ENCODE data around the gene KCNN4. TPM values are rescaled to one million over a fixed set of nuclear protein-coding genes. Genes with fewer than 3 reads are reported as not detected.
A peak's percentile ranks its signal among the peaks of the same experiment; 100 is the strongest.

Gene KCNN4
- total RNA-seq, 1 donor: 7.2 TPM

DNA sequence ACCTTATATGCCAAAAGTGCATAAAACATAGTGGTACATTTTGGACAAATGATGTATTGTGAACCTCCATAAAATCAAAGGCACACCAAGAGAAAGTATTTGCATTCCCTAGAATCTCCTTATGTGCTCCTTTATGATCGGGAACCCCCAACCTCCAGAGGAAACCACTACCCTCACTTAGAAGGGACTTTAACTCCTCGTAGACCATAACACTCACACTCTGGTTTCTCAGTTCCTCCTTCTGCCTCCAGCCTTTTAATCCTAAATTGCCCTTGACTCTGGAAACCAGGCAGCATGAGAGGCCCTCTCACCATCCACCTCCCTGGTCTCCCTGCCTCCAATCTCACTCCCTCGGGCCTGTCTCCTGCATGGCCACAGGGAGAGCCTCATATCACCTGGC lies 9.8 kb upstream of the KCNN4 start:
- Histone ChIP-seq H2AFZ (ENCODE audit: low read length) (no peak overlapping the region), H3K9me3 (ENCODE audit: low read depth, low read length) (no peaks in the 10 kb centered on the region), H3K36me3 (ENCODE audit: insufficient read depth, low read length) (no peaks in the 10 kb centered on the region), H4K20me1 (ENCODE audit: insufficient read depth, low read length) (no peaks in the 10 kb centered on the region), H3K4me3 (ENCODE audit: insufficient read depth, low read length) (no peak overlapping the region), H3K27me3 (ENCODE audit: insufficient read depth, low read length) (peaks cover 17% of the 10 kb centered on the region), H3K4me1 (ENCODE audit: insufficient read depth, low read length) (no peaks in the 10 kb centered on the region), H3K27ac (ENCODE audit: low read depth, low read length) (no peak overlapping the region), H3K79me2 (ENCODE audit: insufficient read depth, low read length) (no peaks in the 10 kb centered on the region), H3K4me2 (ENCODE audit: insufficient read depth, low read length) (no peak overlapping the region)
- TF ChIP-seq, protein P1, sequence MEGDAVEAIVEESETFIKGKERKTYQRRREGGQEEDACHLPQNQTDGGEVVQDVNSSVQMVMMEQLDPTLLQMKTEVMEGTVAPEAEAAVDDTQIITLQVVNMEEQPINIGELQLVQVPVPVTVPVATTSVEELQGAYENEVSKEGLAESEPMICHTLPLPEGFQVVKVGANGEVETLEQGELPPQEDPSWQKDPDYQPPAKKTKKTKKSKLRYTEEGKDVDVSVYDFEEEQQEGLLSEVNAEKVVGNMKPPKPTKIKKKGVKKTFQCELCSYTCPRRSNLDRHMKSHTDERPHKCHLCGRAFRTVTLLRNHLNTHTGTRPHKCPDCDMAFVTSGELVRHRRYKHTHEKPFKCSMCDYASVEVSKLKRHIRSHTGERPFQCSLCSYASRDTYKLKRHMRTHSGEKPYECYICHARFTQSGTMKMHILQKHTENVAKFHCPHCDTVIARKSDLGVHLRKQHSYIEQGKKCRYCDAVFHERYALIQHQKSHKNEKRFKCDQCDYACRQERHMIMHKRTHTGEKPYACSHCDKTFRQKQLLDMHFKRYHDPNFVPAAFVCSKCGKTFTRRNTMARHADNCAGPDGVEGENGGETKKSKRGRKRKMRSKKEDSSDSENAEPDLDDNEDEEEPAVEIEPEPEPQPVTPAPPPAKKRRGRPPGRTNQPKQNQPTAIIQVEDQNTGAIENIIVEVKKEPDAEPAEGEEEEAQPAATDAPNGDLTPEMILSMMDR (IDR thresholded peaks at IDR 0.05; ENCODE audit: extremely low read depth, low read depth, low read length): no peak
- DNase-seq (ENCODE audit: insufficient read length, low spot score, missing footprints): no peak

DNA sequence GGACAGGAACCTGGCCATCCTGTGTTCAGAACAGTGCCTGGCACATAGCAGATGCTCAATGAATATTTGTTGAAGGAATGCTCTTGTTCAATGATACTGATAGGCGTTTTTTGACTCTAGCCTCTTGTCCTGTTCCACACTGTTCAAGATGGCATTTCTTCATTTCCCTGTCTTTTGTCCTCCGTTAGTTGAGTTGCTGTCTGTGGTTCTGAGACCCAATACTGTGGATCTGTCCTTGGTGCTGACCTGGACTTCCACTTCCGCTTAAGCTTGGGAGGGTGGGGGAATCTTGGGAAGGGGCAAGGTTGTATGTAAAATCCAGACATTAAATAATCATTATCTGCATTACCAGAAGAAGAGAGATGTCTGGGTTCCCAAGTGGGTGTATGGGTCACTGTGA lies 8.3 kb upstream of the KCNN4 start:
- peaks cover 14% of the 10 kb centered on the region for H3K27me3 ChIP-seq (ENCODE audit: insufficient read depth, low read length)
- H3K4me3 ChIP-seq (ENCODE audit: insufficient read depth, low read length): no peak overlapping the region
- H3K4me1 ChIP-seq (ENCODE audit: insufficient read depth, low read length): peaks cover 13% of the 10 kb centered on the region
- peak; percentile 41 for DNase-seq (ENCODE audit: insufficient read length, low spot score, missing footprints)
- H3K27ac ChIP-seq (ENCODE audit: low read depth, low read length): no peak overlapping the region
- no peak overlapping the region for H2AFZ ChIP-seq (ENCODE audit: low read length)
- TF ChIP-seq, protein P1 (IDR thresholded peaks at IDR 0.05; ENCODE audit: extremely low read depth, low read depth, low read length): no peak
- H3K4me2 ChIP-seq (ENCODE audit: insufficient read depth, low read length): no peak overlapping the region
- H3K9me3 ChIP-seq (ENCODE audit: low read depth, low read length): no peaks in the 10 kb centered on the region
- no peaks in the 10 kb centered on the region for H3K36me3 ChIP-seq (ENCODE audit: insufficient read depth, low read length)
- H4K20me1 ChIP-seq (ENCODE audit: insufficient read depth, low read length): no peaks in the 10 kb centered on the region
- no peaks in the 10 kb centered on the region for H3K79me2 ChIP-seq (ENCODE audit: insufficient read depth, low read length)

DNA sequence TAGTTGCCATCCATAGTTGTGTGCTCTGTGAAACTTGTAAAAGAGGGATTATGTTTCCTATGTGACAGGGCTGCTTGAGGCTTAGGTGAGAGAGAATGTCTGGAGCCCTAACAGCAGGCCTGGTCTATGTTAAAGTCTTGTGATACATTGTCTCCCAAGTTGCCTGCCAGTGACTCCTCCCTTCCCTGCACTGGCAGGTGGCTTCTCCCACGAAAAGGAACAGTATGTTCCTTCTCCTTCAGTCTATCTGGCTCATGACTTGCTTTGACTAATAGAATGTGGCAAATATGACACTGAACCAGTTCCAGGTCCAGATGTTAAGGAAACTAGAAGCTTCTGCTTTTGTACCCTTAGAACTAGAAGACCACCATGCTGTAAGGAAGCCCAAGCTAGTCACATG lies 5.9 kb upstream of the KCNN4 start:
- peaks cover 15% of the 10 kb centered on the region for H3K4me1 ChIP-seq (ENCODE audit: insufficient read depth, low read length)
- H3K27me3 ChIP-seq (ENCODE audit: insufficient read depth, low read length): peaks cover 3% of the 10 kb centered on the region
- H2AFZ ChIP-seq (ENCODE audit: low read length): no peak overlapping the region
- TF ChIP-seq, protein P1 (IDR thresholded peaks at IDR 0.05; ENCODE audit: extremely low read depth, low read depth, low read length): no peak
- no peak overlapping the region for H3K27ac ChIP-seq (ENCODE audit: low read depth, low read length)
- no peaks in the 10 kb centered on the region for H3K36me3 ChIP-seq (ENCODE audit: insufficient read depth, low read length)
- no peak overlapping the region for H3K4me3 ChIP-seq (ENCODE audit: insufficient read depth, low read length)
- DNase-seq (ENCODE audit: insufficient read length, low spot score, missing footprints): no peak
- H3K79me2 ChIP-seq (ENCODE audit: insufficient read depth, low read length): no peaks in the 10 kb centered on the region
- H3K4me2 ChIP-seq (ENCODE audit: insufficient read depth, low read length): no peak overlapping the region
- no peaks in the 10 kb centered on the region for H4K20me1 ChIP-seq (ENCODE audit: insufficient read depth, low read length)
- no peaks in the 10 kb centered on the region for H3K9me3 ChIP-seq (ENCODE audit: low read depth, low read length)

DNA sequence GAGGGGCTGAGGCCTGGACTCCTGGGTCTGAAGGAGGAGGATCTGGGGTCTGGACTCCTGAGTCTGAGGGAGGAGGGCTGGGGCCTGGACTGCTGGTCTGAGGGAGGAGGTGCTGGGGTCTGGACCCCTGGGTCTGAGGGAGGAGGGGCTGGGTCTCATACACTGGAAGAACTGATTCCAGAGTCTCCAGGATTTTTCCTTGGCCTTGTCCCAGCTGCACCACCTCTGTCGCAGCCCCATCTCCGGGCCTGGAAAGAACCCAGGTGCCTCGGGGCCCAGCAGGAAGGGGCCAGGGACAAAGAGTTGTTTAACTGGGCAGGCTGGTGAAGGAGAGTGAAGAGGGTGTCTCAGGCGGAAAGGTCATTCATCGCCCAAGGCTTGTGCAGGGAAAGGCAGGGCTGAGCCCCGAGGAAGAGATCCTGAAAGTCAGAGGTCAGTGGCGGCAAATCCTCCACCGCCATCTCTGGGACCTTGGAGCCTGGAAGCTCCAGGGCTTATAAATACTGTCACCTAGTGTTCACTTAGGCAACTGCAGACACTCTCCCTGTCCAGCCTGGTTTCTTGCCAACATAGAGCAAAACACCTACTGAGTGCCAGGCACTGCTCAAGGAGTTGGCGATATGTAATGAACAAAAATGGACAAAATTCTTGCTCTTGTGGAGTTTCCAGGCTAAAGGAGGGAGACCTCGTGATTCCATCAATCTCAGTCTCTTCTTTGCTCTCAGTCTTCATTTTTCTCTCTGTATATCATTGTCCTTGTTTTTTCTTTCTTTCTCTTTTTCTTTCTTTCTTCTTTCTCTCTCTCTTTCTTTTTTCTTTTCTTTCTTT lies 4.4 kb upstream of the KCNN4 start:
- Histone ChIP-seq H2AFZ (ENCODE audit: low read length) (peak overlapping the region; percentile 79), H3K79me2 (ENCODE audit: insufficient read depth, low read length) (peaks cover 8% of the 10 kb centered on the region), H3K27ac (ENCODE audit: low read depth, low read length) (peak overlapping the region; percentile 49), H3K27me3 (ENCODE audit: insufficient read depth, low read length) (no peaks in the 10 kb centered on the region), H3K4me1 (ENCODE audit: insufficient read depth, low read length) (peaks cover 25% of the 10 kb centered on the region), H3K36me3 (ENCODE audit: insufficient read depth, low read length) (no peaks in the 10 kb centered on the region), H3K4me2 (ENCODE audit: insufficient read depth, low read length) (peak overlapping the region; percentile 68), H3K4me3 (ENCODE audit: insufficient read depth, low read length) (peak overlapping the region; percentile 33), H3K9me3 (ENCODE audit: low read depth, low read length) (no peaks in the 10 kb centered on the region), H4K20me1 (ENCODE audit: insufficient read depth, low read length) (no peaks in the 10 kb centered on the region)
- TF ChIP-seq, protein P1 (IDR thresholded peaks at IDR 0.05; ENCODE audit: extremely low read depth, low read depth, low read length): peak; percentile 100
- DNase-seq (ENCODE audit: insufficient read length, low spot score, missing footprints): peak; percentile 88

Measured in osteoblast (primary cell).